PC-9 (cell line): ENCODE results near the gene BCR.

Source experiments
- CTCF ChIP-seq: fragments of 200-600 bp; sonication (generic); conservative IDR thresholded peaks from 2 replicates; pipeline ENCODE4 v1.6.1; 2017; ENCODE audit warnings: mixed run types, antibody characterized with exemption, mild to moderate bottlenecking, moderate library complexity
- EZH2 ChIP-seq: fragments of 200-600 bp; sonication (generic); IDR thresholded peaks from 2 replicates; pipeline ENCODE4 v1.8.0; 2017; ENCODE audit warnings: antibody characterized with exemption, low read depth

- TF ChIP-seq EZH2 (no peak), CTCF (no peak)
Measured at GRCh38 chr22:23216461-23217170, 36.3 kb downstream of the BCR start.
